Measurements from ENCODE around the gene MSTO1.
"Not testable (repeated sequence)": the region's sequence is repeated elsewhere in the genome, so short reads cannot be mapped to it uniquely, and the experiment has no call there.

MSTO1 gene

GRCh38 chr1:155661239-155661638 is 51.2 kb downstream of the MSTO1 start:
- in situ Hi-C loops (cut with MboI; ENCODE audit: low pct_unique_long_range_greater_than_20kb, low sequenced_read_pairs); DNase-seq: not testable (repeated sequence)
